WTC11 (cell line): ENCODE measurements around the gene GOLGA8J. TPM values are rescaled to one million over a fixed set of nuclear protein-coding genes. Genes with fewer than 3 reads are reported as not detected.

ENCODE experiments used
- ATAC-seq: fragments of 200-7000 bp; cut with Tn5 transposase; 2 replicates; pipeline ENCODE4 v1.10.0; 2021; ENCODE audit warnings: mild to moderate bottlenecking, moderate library complexity
- CTCF ChIA-PET: fragments of 300-600 bp; sonication (Branson Sonifier 250); formaldehyde crosslinking; loops from one replicate; lab custom pipeline; 2021; ENCODE audit warnings: antibody characterized with exemption; lab: Charles Lee
- POLR2A ChIA-PET: fragments of 350-600 bp; sonication (Branson Sonifier 250); formaldehyde crosslinking; loops from one replicate; lab custom pipeline; 2021; ENCODE audit warnings: antibody characterized with exemption; lab: Charles Lee
- DNase-seq: peaks from one replicate; pipeline ENCODE4 v3.0.0; 2021; ENCODE audit warnings: low spot score
- H3K27ac Mint-ChIP-seq: 2 replicates; pipeline ENCODE4 v1.8.0; 2021; ENCODE audit warnings: mixed read lengths
- H3K27me3 Mint-ChIP-seq: 2 replicates; pipeline ENCODE4 v1.8.0; 2021; ENCODE audit warnings: low read depth, mild to moderate bottlenecking, moderate library complexity, mixed read lengths
- H3K36me3 Mint-ChIP-seq: 2 replicates; pipeline ENCODE4 v1.8.0; 2021; ENCODE audit warnings: mixed read lengths
- H3K4me1 Mint-ChIP-seq: 2 replicates; pipeline ENCODE4 v1.8.0; 2022; ENCODE audit warnings: mixed read lengths
- H3K4me3 Mint-ChIP-seq: 2 replicates; pipeline ENCODE4 v1.8.0; 2021; ENCODE audit warnings: mild to moderate bottlenecking, moderate library complexity, mixed read lengths
- H3K9me3 Mint-ChIP-seq: 2 replicates; pipeline ENCODE4 v1.8.0; 2021; ENCODE audit warnings: mixed read lengths
- ATF1 ChIP-seq: sonication (generic); formaldehyde crosslinking; IDR thresholded peaks from 2 replicates; pipeline ENCODE4 v1.8.1; 2023; ENCODE audit warnings: mild to moderate bottlenecking, moderate library complexity, missing genetic modification reagents
- FOXJ3 ChIP-seq: sonication (generic); formaldehyde crosslinking; IDR thresholded peaks from 2 replicates; pipeline ENCODE4 v1.9.0; 2021; ENCODE audit warnings: missing genetic modification reagents, mild to moderate bottlenecking, borderline replicate concordance
- GABPB1 ChIP-seq: sonication (generic); formaldehyde crosslinking; IDR thresholded peaks from 2 replicates; pipeline ENCODE4 v1.8.1; 2023; ENCODE audit warnings: mild to moderate bottlenecking, missing genetic modification reagents
- JAZF1 ChIP-seq: fragments of 250-450 bp; sonication (Bioruptor Pico); IDR thresholded peaks from 2 replicates; pipeline ENCODE4 v1.9.0; 2021; ENCODE audit warnings: moderate library complexity, mild to moderate bottlenecking, inconsistent platforms
- JUN ChIP-seq: sonication (generic); formaldehyde crosslinking; IDR thresholded peaks from 2 replicates; pipeline ENCODE4 v1.8.0; 2023; ENCODE audit warnings: mild to moderate bottlenecking, missing genetic modification reagents
- NR1H2 ChIP-seq: sonication (generic); formaldehyde crosslinking; IDR thresholded peaks from 2 replicates; pipeline ENCODE4 v1.9.0; 2021; ENCODE audit warnings: mild to moderate bottlenecking, moderate library complexity, missing genetic modification reagents
- PRRX2 ChIP-seq: fragments of 250-450 bp; sonication (Bioruptor Pico); IDR thresholded peaks from 2 replicates; pipeline ENCODE4 v1.8.0; 2021; ENCODE audit warnings: mild to moderate bottlenecking
- ZBTB21 ChIP-seq: sonication (generic); formaldehyde crosslinking; IDR thresholded peaks from 2 replicates; pipeline ENCODE4 v1.8.1; 2023; ENCODE audit warnings: mild to moderate bottlenecking, missing genetic modification reagents, borderline replicate concordance
- ZNF138 ChIP-seq: sonication (generic); formaldehyde crosslinking; conservative IDR thresholded peaks from 2 replicates; pipeline ENCODE4 v1.8.1; 2022; ENCODE audit warnings: mild to moderate bottlenecking, moderate library complexity, missing genetic modification reagents
- ZNF317 ChIP-seq: sonication (generic); formaldehyde crosslinking; IDR thresholded peaks from 2 replicates; pipeline ENCODE4 v1.8.1; 2023; ENCODE audit warnings: low read depth, mild to moderate bottlenecking, moderate library complexity, missing genetic modification reagents, borderline replicate concordance
- ZNF671 ChIP-seq: fragments of 250-450 bp; sonication (Bioruptor Pico); IDR thresholded peaks from 2 replicates; pipeline ENCODE4 v1.8.0; 2021; ENCODE audit warnings: mild to moderate bottlenecking
- total RNA-seq: library from RNA; stranded (reverse); gene quantifications from 3 replicates; pipeline ENCODE4 v1.2.3, GENCODE V29; 2021
- TF ChIP-seq, protein P1 (sequence below): sonication (generic); formaldehyde crosslinking; IDR thresholded peaks from 2 replicates; pipeline ENCODE4 v1.8.0; 2022; ENCODE audit warnings: missing genetic modification reagents
- TF ChIP-seq, protein P2 (sequence below): sonication (generic); formaldehyde crosslinking; IDR thresholded peaks from 2 replicates; pipeline ENCODE4 v1.8.0; 2023; ENCODE audit warnings: missing genetic modification reagents, mild to moderate bottlenecking, borderline replicate concordance
- TF ChIP-seq, protein P3 (sequence below): sonication (generic); formaldehyde crosslinking; IDR thresholded peaks from 2 replicates; pipeline ENCODE4 v1.8.1; 2022; ENCODE audit warnings: missing genetic modification reagents, borderline replicate concordance
- TF ChIP-seq, protein P4 (sequence below): sonication (generic); formaldehyde crosslinking; conservative IDR thresholded peaks from 2 replicates; pipeline ENCODE4 v1.8.1; 2023; ENCODE audit warnings: mild to moderate bottlenecking, low read depth, missing genetic modification reagents, moderate library complexity
- TF ChIP-seq, protein P5 (sequence below): sonication (generic); formaldehyde crosslinking; conservative IDR thresholded peaks from 2 replicates; pipeline ENCODE4 v1.8.1; 2022; ENCODE audit warnings: mild to moderate bottlenecking, missing genetic modification reagents
- TF ChIP-seq, protein P6 (sequence below): sonication (generic); formaldehyde crosslinking; IDR thresholded peaks from 2 replicates; pipeline ENCODE4 v1.8.0; 2022; ENCODE audit warnings: mild to moderate bottlenecking, missing genetic modification reagents
- TF ChIP-seq, protein P7 (sequence below): sonication (generic); formaldehyde crosslinking; IDR thresholded peaks from 2 replicates; pipeline ENCODE4 v1.8.1; 2023; ENCODE audit warnings: mild to moderate bottlenecking, missing genetic modification reagents
- TF ChIP-seq, protein P8 (sequence below): fragments of 250-450 bp; sonication (Bioruptor Pico); IDR thresholded peaks from 2 replicates; pipeline ENCODE4 v2.1.2; 2022; ENCODE audit warnings: mild to moderate bottlenecking, moderate library complexity

Gene GOLGA8J
- total RNA-seq, 1 experiment from 2014 or later: 0.33 TPM

DNA sequence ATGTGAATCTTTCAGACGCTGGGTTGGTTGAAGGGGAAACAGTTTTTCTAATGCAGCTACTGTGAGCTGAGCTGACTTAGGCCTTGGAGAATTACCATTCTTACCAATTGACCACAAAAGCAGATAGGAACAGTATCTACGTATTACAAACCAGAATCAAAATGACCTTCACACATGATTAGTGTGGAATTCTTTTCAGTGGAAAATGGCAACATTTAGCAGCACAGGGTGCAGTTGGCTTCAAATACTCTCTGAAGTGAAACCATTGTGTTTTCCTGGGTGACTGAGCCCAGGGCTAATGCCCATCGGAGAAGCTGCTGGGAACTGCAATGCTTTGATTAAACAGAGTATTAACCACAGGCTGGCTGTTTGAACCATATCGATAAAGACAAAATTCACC is 40.2 kb upstream of the GOLGA8J start (continued):
- TF ChIP-seq, protein P1, sequence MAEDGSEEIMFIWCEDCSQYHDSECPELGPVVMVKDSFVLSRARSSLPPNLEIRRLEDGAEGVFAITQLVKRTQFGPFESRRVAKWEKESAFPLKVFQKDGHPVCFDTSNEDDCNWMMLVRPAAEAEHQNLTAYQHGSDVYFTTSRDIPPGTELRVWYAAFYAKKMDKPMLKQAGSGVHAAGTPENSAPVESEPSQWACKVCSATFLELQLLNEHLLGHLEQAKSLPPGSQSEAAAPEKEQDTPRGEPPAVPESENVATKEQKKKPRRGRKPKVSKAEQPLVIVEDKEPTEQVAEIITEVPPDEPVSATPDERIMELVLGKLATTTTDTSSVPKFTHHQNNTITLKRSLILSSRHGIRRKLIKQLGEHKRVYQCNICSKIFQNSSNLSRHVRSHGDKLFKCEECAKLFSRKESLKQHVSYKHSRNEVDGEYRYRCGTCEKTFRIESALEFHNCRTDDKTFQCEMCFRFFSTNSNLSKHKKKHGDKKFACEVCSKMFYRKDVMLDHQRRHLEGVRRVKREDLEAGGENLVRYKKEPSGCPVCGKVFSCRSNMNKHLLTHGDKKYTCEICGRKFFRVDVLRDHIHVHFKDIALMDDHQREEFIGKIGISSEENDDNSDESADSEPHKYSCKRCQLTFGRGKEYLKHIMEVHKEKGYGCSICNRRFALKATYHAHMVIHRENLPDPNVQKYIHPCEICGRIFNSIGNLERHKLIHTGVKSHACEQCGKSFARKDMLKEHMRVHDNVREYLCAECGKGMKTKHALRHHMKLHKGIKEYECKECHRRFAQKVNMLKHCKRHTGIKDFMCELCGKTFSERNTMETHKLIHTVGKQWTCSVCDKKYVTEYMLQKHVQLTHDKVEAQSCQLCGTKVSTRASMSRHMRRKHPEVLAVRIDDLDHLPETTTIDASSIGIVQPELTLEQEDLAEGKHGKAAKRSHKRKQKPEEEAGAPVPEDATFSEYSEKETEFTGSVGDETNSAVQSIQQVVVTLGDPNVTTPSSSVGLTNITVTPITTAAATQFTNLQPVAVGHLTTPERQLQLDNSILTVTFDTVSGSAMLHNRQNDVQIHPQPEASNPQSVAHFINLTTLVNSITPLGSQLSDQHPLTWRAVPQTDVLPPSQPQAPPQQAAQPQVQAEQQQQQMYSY: no peak
- TF ChIP-seq PRRX2 (CRISPR knock-in tag): no peak
- TF ChIP-seq, protein P2, sequence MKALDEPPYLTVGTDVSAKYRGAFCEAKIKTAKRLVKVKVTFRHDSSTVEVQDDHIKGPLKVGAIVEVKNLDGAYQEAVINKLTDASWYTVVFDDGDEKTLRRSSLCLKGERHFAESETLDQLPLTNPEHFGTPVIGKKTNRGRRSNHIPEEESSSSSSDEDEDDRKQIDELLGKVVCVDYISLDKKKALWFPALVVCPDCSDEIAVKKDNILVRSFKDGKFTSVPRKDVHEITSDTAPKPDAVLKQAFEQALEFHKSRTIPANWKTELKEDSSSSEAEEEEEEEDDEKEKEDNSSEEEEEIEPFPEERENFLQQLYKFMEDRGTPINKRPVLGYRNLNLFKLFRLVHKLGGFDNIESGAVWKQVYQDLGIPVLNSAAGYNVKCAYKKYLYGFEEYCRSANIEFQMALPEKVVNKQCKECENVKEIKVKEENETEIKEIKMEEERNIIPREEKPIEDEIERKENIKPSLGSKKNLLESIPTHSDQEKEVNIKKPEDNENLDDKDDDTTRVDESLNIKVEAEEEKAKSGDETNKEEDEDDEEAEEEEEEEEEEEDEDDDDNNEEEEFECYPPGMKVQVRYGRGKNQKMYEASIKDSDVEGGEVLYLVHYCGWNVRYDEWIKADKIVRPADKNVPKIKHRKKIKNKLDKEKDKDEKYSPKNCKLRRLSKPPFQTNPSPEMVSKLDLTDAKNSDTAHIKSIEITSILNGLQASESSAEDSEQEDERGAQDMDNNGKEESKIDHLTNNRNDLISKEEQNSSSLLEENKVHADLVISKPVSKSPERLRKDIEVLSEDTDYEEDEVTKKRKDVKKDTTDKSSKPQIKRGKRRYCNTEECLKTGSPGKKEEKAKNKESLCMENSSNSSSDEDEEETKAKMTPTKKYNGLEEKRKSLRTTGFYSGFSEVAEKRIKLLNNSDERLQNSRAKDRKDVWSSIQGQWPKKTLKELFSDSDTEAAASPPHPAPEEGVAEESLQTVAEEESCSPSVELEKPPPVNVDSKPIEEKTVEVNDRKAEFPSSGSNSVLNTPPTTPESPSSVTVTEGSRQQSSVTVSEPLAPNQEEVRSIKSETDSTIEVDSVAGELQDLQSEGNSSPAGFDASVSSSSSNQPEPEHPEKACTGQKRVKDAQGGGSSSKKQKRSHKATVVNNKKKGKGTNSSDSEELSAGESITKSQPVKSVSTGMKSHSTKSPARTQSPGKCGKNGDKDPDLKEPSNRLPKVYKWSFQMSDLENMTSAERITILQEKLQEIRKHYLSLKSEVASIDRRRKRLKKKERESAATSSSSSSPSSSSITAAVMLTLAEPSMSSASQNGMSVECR (CRISPR knock-in tag): no peak
- TF ChIP-seq, protein P3, sequence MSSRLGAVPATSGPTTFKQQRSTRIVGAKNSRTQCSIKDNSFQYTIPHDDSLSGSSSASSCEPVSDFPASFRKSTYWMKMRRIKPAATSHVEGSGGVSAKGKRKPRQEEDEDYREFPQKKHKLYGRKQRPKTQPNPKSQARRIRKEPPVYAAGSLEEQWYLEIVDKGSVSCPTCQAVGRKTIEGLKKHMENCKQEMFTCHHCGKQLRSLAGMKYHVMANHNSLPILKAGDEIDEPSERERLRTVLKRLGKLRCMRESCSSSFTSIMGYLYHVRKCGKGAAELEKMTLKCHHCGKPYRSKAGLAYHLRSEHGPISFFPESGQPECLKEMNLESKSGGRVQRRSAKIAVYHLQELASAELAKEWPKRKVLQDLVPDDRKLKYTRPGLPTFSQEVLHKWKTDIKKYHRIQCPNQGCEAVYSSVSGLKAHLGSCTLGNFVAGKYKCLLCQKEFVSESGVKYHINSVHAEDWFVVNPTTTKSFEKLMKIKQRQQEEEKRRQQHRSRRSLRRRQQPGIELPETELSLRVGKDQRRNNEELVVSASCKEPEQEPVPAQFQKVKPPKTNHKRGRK (CRISPR knock-in tag): no peak
- no peak for TF ChIP-seq ATF1 (CRISPR knock-in tag)
- TF ChIP-seq, protein P4, sequence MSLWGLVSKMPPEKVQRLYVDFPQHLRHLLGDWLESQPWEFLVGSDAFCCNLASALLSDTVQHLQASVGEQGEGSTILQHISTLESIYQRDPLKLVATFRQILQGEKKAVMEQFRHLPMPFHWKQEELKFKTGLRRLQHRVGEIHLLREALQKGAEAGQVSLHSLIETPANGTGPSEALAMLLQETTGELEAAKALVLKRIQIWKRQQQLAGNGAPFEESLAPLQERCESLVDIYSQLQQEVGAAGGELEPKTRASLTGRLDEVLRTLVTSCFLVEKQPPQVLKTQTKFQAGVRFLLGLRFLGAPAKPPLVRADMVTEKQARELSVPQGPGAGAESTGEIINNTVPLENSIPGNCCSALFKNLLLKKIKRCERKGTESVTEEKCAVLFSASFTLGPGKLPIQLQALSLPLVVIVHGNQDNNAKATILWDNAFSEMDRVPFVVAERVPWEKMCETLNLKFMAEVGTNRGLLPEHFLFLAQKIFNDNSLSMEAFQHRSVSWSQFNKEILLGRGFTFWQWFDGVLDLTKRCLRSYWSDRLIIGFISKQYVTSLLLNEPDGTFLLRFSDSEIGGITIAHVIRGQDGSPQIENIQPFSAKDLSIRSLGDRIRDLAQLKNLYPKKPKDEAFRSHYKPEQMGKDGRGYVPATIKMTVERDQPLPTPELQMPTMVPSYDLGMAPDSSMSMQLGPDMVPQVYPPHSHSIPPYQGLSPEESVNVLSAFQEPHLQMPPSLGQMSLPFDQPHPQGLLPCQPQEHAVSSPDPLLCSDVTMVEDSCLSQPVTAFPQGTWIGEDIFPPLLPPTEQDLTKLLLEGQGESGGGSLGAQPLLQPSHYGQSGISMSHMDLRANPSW (CRISPR knock-in tag): no peak
- no peak for TF ChIP-seq ZNF671 (CRISPR knock-in tag)

DNA sequence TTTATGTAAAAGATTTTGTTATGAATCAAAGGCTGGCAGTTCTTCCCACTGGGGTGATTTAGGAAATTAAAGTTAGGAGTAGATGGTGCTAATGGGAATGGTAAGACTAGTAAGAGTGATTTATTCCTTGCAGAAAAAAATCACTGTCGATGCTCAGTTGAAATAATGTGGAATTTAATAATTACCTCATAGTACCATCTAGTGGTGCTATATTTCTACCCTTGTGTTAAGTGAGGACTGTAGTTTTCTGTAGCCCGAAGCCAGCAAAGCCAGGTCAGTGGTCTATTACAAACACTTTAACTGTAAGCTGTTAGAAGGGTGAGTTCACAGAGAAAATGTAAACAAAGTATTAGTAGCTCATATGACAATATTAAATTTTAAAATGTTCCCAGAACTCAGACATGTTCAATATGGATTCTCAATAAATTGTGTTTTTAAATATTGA is 39.5 kb upstream of the GOLGA8J start:
- no peak overlapping the region for H3K27ac Mint-ChIP-seq
- ATAC-seq (no peak), DNase-seq (no peak)
- no peaks in the 10 kb centered on the region for H3K9me3 Mint-ChIP-seq
- ChIA-PET CTCF (interaction anchor here (0.6 to 1.1 kb wide), 3 partner anchors 32 to 101 kb away, joined by 3 read pairs; no protein-coding TSS in a partner anchor), POLR2A (no interaction called here)
- H3K36me3 Mint-ChIP-seq: no peaks in the 10 kb centered on the region
- no peak overlapping the region for H3K4me3 Mint-ChIP-seq
- H3K27me3 Mint-ChIP-seq: no peaks in the 10 kb centered on the region; the same call in 1 of the 2 replicates
- peaks cover 13% of the 10 kb centered on the region for H3K4me1 Mint-ChIP-seq
- TF ChIP-seq, protein P5, sequence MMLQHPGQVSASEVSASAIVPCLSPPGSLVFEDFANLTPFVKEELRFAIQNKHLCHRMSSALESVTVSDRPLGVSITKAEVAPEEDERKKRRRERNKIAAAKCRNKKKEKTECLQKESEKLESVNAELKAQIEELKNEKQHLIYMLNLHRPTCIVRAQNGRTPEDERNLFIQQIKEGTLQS (CRISPR knock-in tag): no peak
- no peak for TF ChIP-seq ZNF138
- TF ChIP-seq, protein P6, sequence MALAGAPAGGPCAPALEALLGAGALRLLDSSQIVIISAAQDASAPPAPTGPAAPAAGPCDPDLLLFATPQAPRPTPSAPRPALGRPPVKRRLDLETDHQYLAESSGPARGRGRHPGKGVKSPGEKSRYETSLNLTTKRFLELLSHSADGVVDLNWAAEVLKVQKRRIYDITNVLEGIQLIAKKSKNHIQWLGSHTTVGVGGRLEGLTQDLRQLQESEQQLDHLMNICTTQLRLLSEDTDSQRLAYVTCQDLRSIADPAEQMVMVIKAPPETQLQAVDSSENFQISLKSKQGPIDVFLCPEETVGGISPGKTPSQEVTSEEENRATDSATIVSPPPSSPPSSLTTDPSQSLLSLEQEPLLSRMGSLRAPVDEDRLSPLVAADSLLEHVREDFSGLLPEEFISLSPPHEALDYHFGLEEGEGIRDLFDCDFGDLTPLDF: no peak
- no peak for TF ChIP-seq FOXJ3 (CRISPR knock-in tag)
- TF ChIP-seq, protein P7, sequence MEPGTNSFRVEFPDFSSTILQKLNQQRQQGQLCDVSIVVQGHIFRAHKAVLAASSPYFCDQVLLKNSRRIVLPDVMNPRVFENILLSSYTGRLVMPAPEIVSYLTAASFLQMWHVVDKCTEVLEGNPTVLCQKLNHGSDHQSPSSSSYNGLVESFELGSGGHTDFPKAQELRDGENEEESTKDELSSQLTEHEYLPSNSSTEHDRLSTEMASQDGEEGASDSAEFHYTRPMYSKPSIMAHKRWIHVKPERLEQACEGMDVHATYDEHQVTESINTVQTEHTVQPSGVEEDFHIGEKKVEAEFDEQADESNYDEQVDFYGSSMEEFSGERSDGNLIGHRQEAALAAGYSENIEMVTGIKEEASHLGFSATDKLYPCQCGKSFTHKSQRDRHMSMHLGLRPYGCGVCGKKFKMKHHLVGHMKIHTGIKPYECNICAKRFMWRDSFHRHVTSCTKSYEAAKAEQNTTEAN (CRISPR knock-in tag): no peak
- TF ChIP-seq ZNF671 (CRISPR knock-in tag): no peak
- TF ChIP-seq, protein P8, sequence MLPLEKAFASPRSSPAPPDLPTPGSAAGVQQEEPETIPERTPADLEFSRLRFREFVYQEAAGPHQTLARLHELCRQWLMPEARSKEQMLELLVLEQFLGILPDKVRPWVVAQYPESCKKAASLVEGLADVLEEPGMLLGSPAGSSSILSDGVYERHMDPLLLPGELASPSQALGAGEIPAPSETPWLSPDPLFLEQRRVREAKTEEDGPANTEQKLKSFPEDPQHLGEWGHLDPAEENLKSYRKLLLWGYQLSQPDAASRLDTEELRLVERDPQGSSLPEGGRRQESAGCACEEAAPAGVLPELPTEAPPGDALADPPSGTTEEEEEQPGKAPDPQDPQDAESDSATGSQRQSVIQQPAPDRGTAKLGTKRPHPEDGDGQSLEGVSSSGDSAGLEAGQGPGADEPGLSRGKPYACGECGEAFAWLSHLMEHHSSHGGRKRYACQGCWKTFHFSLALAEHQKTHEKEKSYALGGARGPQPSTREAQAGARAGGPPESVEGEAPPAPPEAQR (CRISPR knock-in tag): no peak
- TF ChIP-seq NR1H2 (CRISPR knock-in tag): no peak
- no peak for TF ChIP-seq ZBTB21
- no peak for TF ChIP-seq JAZF1 (CRISPR knock-in tag)
- no peak for TF ChIP-seq JUN (CRISPR knock-in tag)
- TF ChIP-seq PRRX2 (CRISPR knock-in tag): no peak
- TF ChIP-seq ZNF317: no peak
- TF ChIP-seq GABPB1 (CRISPR knock-in tag): no peak
